AG09309 (cell line): ENCODE measurements around the gene ANTXR1.

Source experiments
- DNase-seq: peaks from one replicate; pipeline ENCODE4 v3.0.0-alpha.2; 2010; ENCODE audit warnings: low read depth
- H3K4me3 ChIP-seq: 2 replicates; pipeline ENCODE4 v1.5.1; 2011; ENCODE audit warnings: mild to moderate bottlenecking, low read depth, low read length, moderate library complexity; ENCODE audit not compliant: control insufficient read depth
- CTCF ChIP-seq: IDR thresholded peaks from 2 replicates; pipeline ENCODE4 v1.5.1; 2011; ENCODE audit warnings: mild to moderate bottlenecking, low read depth, low read length, inconsistent platforms; ENCODE audit not compliant: insufficient read depth, control insufficient read depth; ENCODE audit errors: missing control alignments

Gene ANTXR1

GRCh38 chr2:69275490-69275889, 262.5 kb downstream of the ANTXR1 start:
- no peak overlapping the region for H3K4me3 ChIP-seq
- no peak for DNase-seq
- TF ChIP-seq CTCF: no peak

GRCh38 chr2:69278366-69278765, 265.4 kb downstream of the ANTXR1 start:
- no peak overlapping the region for H3K4me3 ChIP-seq
- TF ChIP-seq CTCF: no peak
- no peak for DNase-seq

GRCh38 chr2:69279211-69279610, 266.2 kb downstream of the ANTXR1 start:
- no peak for DNase-seq
- no peak for TF ChIP-seq CTCF
- no peak overlapping the region for H3K4me3 ChIP-seq

- DNase-seq: no peak
- no peak overlapping the region for H3K4me3 ChIP-seq
- TF ChIP-seq CTCF: no peak
Observed at GRCh38 chr2:69279931-69280681, 267.1 kb downstream of the ANTXR1 start.

GRCh38 chr2:69280796-69281412, 267.9 kb downstream of the ANTXR1 start:
- DNase-seq: no peak
- TF ChIP-seq CTCF: no peak
- no peak overlapping the region for H3K4me3 ChIP-seq

GRCh38 chr2:69285379-69285894, 272.5 kb downstream of the ANTXR1 start:
- no peak for TF ChIP-seq CTCF
- DNase-seq: no peak
- H3K4me3 ChIP-seq: no peak overlapping the region

- no peak overlapping the region for H3K4me3 ChIP-seq
- TF ChIP-seq CTCF: no peak
- no peak for DNase-seq
Observed at GRCh38 chr2:69287544-69287943, 274.6 kb downstream of the ANTXR1 start.
